Endodermal cell (in vitro differentiated cells): ENCODE data around the gene IQCF5. TPM values are rescaled to one million over a fixed set of nuclear protein-coding genes. Genes with fewer than 3 reads are reported as not detected.

Source experiments
- DNase-seq: peaks from one replicate; pipeline ENCODE4 v3.0.0-alpha.2; 2017
- H3K27ac ChIP-seq: 2 replicates; pipeline ENCODE4 v1.5.1; 2013; ENCODE audit warnings: mild to moderate bottlenecking, low read depth, low read length, moderate library complexity
- H3K27me3 ChIP-seq: 2 replicates; pipeline ENCODE4 v1.6.1; 2013; ENCODE audit warnings: mild to moderate bottlenecking, low read length, moderate library complexity; ENCODE audit not compliant: insufficient read depth, control insufficient read depth, poor library complexity, severe bottlenecking
- H3K36me3 ChIP-seq: 2 replicates; pipeline ENCODE4 v1.7.0; 2013; ENCODE audit warnings: mild to moderate bottlenecking, low read length, moderate library complexity; ENCODE audit not compliant: control insufficient read depth, insufficient read depth
- H3K4me1 ChIP-seq: one replicate; pipeline ENCODE4 v1.7.0; 2013; ENCODE audit warnings: low read length; ENCODE audit not compliant: control insufficient read depth, insufficient read depth
- H3K4me3 ChIP-seq: 2 replicates; pipeline ENCODE4 v1.5.1; 2013; ENCODE audit warnings: mild to moderate bottlenecking, low read length, moderate library complexity
- H3K9ac ChIP-seq: 2 replicates; pipeline ENCODE4 v1.6.1; 2013; ENCODE audit warnings: mild to moderate bottlenecking, low read length, moderate library complexity; ENCODE audit not compliant: poor library complexity, severe bottlenecking; ENCODE audit errors: extremely low read depth
- H3K9me3 ChIP-seq: 2 replicates; pipeline ENCODE4 v1.6.1; 2013; ENCODE audit warnings: mild to moderate bottlenecking, low read length, moderate library complexity; ENCODE audit not compliant: control insufficient read depth
- H3K27ac Mint-ChIP-seq: 2 replicates; pipeline ENCODE4 v1.8.0; 2020; ENCODE audit warnings: mixed read lengths
- H3K27me3 Mint-ChIP-seq: 2 replicates; pipeline ENCODE4 v1.8.0; 2021; ENCODE audit warnings: mild to moderate bottlenecking, mixed read lengths; ENCODE audit not compliant: insufficient read depth
- H3K36me3 Mint-ChIP-seq: 2 replicates; pipeline ENCODE4 v1.8.0; 2020; ENCODE audit warnings: low read depth, mixed read lengths
- H3K4me1 Mint-ChIP-seq: 2 replicates; pipeline ENCODE4 v1.8.0; 2020; ENCODE audit warnings: mixed read lengths
- H3K4me3 Mint-ChIP-seq: 2 replicates; pipeline ENCODE4 v1.8.0; 2020; ENCODE audit warnings: mild to moderate bottlenecking, moderate library complexity, mixed read lengths
- H3K9me3 Mint-ChIP-seq: 2 replicates; pipeline ENCODE4 v1.8.0; 2020; ENCODE audit warnings: mild to moderate bottlenecking, mixed read lengths
- WGBS, 2 experiments: methylation state at CpG; one replicate each; pipeline versions ENCODE4 v1.1.5 to v1.1.7; 2013; ENCODE audit warnings: missing lambda C conversion rate in 2 of 2, mixed read lengths in 1 of 2; ENCODE audit not compliant: insufficient coverage in 1 of 2, insufficient read length in 1 of 2; 5-methylcytosine and 5-hydroxymethylcytosine counted together
- total RNA-seq, 2 donors: library from RNA; stranded (reverse); fragmentation: NEBNext Ultra II Directional in 1 of 2; extraction: Animal tissue kit (Norgen Biotek cat#: 25700) in 1 of 2; gene quantifications; 2 replicates in 1 of 2; 3 replicates in 1 of 2; pipeline ENCODE4 v1.2.1, GENCODE V29; 2021
- TF ChIP-seq, protein P1 (sequence below): fragments of 200-600 bp; sonication (generic); conservative IDR thresholded peaks from 2 replicates; pipeline ENCODE4 v1.5.0; 2021; ENCODE audit warnings: antibody characterized with exemption, mild to moderate bottlenecking

IQCF5 gene
- total RNA-seq, 2 donors from 2014 or later: not detected

GRCh38 chr3:51830345-51830744 is 45.1 kb downstream of the IQCF5 start:
- Histone ChIP-seq H3K4me3 (no peak overlapping the region), H3K9ac (no peak overlapping the region), H3K9me3 (peaks cover 39% of the 10 kb centered on the region), H3K4me1 (no peaks in the 10 kb centered on the region), H3K36me3 (no peaks in the 10 kb centered on the region), H3K27ac (no peak overlapping the region), H3K27me3 (no peaks in the 10 kb centered on the region)
- Mint-ChIP-seq H3K4me1 (no peaks in the 10 kb centered on the region), H3K36me3 (no peaks in the 10 kb centered on the region), H3K4me3 (no peak overlapping the region), H3K27ac (no peak overlapping the region), H3K9me3 (peaks cover 42% of the 10 kb centered on the region), H3K27me3 (peaks cover 4% of the 10 kb centered on the region)
- TF ChIP-seq, protein P1, sequence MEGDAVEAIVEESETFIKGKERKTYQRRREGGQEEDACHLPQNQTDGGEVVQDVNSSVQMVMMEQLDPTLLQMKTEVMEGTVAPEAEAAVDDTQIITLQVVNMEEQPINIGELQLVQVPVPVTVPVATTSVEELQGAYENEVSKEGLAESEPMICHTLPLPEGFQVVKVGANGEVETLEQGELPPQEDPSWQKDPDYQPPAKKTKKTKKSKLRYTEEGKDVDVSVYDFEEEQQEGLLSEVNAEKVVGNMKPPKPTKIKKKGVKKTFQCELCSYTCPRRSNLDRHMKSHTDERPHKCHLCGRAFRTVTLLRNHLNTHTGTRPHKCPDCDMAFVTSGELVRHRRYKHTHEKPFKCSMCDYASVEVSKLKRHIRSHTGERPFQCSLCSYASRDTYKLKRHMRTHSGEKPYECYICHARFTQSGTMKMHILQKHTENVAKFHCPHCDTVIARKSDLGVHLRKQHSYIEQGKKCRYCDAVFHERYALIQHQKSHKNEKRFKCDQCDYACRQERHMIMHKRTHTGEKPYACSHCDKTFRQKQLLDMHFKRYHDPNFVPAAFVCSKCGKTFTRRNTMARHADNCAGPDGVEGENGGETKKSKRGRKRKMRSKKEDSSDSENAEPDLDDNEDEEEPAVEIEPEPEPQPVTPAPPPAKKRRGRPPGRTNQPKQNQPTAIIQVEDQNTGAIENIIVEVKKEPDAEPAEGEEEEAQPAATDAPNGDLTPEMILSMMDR: no peak
- DNase-seq: no peak
- WGBS, 2 experiments: 95 to 96% methylated on average over 11 to 13 of the region's 13 CpGs

- Mint-ChIP-seq H3K4me1 (no peaks in the 10 kb centered on the region), H3K36me3 (no peaks in the 10 kb centered on the region), H3K4me3 (no peak overlapping the region), H3K27me3 (peaks cover 4% of the 10 kb centered on the region), H3K9me3 (peaks cover 29% of the 10 kb centered on the region), H3K27ac (no peak overlapping the region)
- WGBS, 2 experiments: 89 to 100% methylated on average over 1 of the region's 1 CpG
- H3K27ac ChIP-seq: no peak overlapping the region
- H3K27me3 ChIP-seq: no peaks in the 10 kb centered on the region
- H3K36me3 ChIP-seq: no peaks in the 10 kb centered on the region
- H3K4me3 ChIP-seq: no peak overlapping the region
- peaks cover 28% of the 10 kb centered on the region for H3K9me3 ChIP-seq
- H3K9ac ChIP-seq: no peak overlapping the region
- TF ChIP-seq, protein P1: no peak
- no peaks in the 10 kb centered on the region for H3K4me1 ChIP-seq
- DNase-seq: no peak
These were observed 47.1 kb downstream of the IQCF5 start for GRCh38 chr3:51828297-51828696.

Other genes starting within 250 kb of the IQCF5 start
- 10 to 100 TPM; 21.1 to 24.9 TPM for gene TEX264, start 204.3 kb downstream of the IQCF5 start, total RNA-seq
- 1 to 10 TPM; 3.9 to 7.4 TPM for gene GRM2, start 168.5 kb downstream of the IQCF5 start, total RNA-seq
- gene IQCF6, start 96.4 kb downstream of the IQCF5 start, total RNA-seq: not detected
- not detected for gene IQCF2, start 14.0 kb downstream of the IQCF5 start, total RNA-seq
- gene IQCF1, start 27.8 kb upstream of the IQCF5 start, total RNA-seq: under 1 TPM in 1 of 2 donors, not detected in 1; 0.53 TPM
- gene RRP9, start 66.3 kb upstream of the IQCF5 start, total RNA-seq: 10 to 100 TPM; 38.6 to 89.3 TPM
- gene PARP3, start 66.8 kb upstream of the IQCF5 start, total RNA-seq: 1 to 10 TPM; 4.5 to 5.7 TPM
- under 1 TPM; 0.40 to 0.44 TPM for gene GPR62, start 79.8 kb upstream of the IQCF5 start, total RNA-seq
- gene PCBP4, start 91.9 kb upstream of the IQCF5 start, total RNA-seq: 10 to 100 TPM; 54.1 to 68.1 TPM
- gene ABHD14B, start 98.4 kb upstream of the IQCF5 start, total RNA-seq: 10 to 100 TPM; 11.4 to 12.9 TPM
- gene ABHD14A, start 99.5 kb upstream of the IQCF5 start, total RNA-seq: 10 to 100 TPM in 1 of 2 donors, 1 to 10 TPM in 1; 9.6 to 10.1 TPM
- 10 to 100 TPM; 58.2 to 69.4 TPM for gene ACY1, start 107.9 kb upstream of the IQCF5 start, total RNA-seq
- 1,000 to 10,000 TPM; 1,325 to 1,600 TPM for gene RPL29, start 120.3 kb upstream of the IQCF5 start, total RNA-seq
- 10 to 100 TPM; 14.2 to 16.7 TPM for gene DUSP7, start 181.0 kb upstream of the IQCF5 start, total RNA-seq